DND-41 (cell line): ENCODE results near the gene BTBD18.

ENCODE experiments used
- ATAC-seq: fragments of 200-7000 bp; cut with Tn5 transposase; 3 replicates; pipeline ENCODE4 v1.9.1; 2021; ENCODE audit warnings: low read depth; ENCODE audit not compliant: insufficient read depth
- DNase-seq: peaks from one replicate; pipeline ENCODE4 v3.0.0-alpha.2; 2020
- H2AFZ ChIP-seq: 2 replicates; pipeline ENCODE4 v1.6.0; 2012; ENCODE audit warnings: low read depth, low read length
- H3K27ac ChIP-seq: 2 replicates; pipeline ENCODE4 v1.5.1; 2012; ENCODE audit warnings: low read length, inconsistent platforms
- H3K27me3 ChIP-seq: fragments of 200-600 bp; sonication (generic); 2 replicates; pipeline ENCODE4 v1.6.0; 2012; ENCODE audit warnings: low read length, mild to moderate bottlenecking, inconsistent platforms; ENCODE audit not compliant: insufficient read depth, poor library complexity
- H3K36me3 ChIP-seq: 2 replicates; pipeline ENCODE4 v1.5.1; 2012; ENCODE audit warnings: low read length, inconsistent platforms; ENCODE audit not compliant: insufficient read depth
- H3K4me1 ChIP-seq: 2 replicates; pipeline ENCODE4 v1.5.1; 2012; ENCODE audit warnings: mild to moderate bottlenecking, low read length; ENCODE audit not compliant: insufficient read depth
- H3K4me2 ChIP-seq: 2 replicates; pipeline ENCODE4 v1.6.0; 2012; ENCODE audit warnings: mild to moderate bottlenecking, moderate library complexity, low read length, inconsistent platforms; ENCODE audit not compliant: insufficient read depth
- H3K4me3 ChIP-seq, 2 experiments: fragments of 200-600 bp in 1 of 2; shearing (Covaris generic) in 1 of 2; 2 replicates each; pipeline ENCODE4 v1.5.1; 2012 to 2016; ENCODE audit warnings: inconsistent platforms in 2 of 2, low read length in 2 of 2, mild to moderate bottlenecking in 2 of 2, low read depth in 1 of 2, moderate library complexity in 1 of 2
- H3K79me2 ChIP-seq: 2 replicates; pipeline ENCODE4 v1.6.0; 2012; ENCODE audit warnings: low read length, inconsistent platforms; ENCODE audit not compliant: insufficient read depth
- H3K9ac ChIP-seq: 2 replicates; pipeline ENCODE4 v1.6.0; 2012; ENCODE audit warnings: low read depth, mild to moderate bottlenecking, inconsistent platforms, low read length, moderate library complexity
- H3K9me3 ChIP-seq: 2 replicates; pipeline ENCODE4 v1.5.1; 2012; ENCODE audit warnings: low read length, moderate library complexity, mild to moderate bottlenecking, inconsistent platforms; ENCODE audit not compliant: insufficient read depth, severe bottlenecking
- H4K20me1 ChIP-seq: 2 replicates; pipeline ENCODE4 v1.6.0; 2012; ENCODE audit warnings: low read length; ENCODE audit not compliant: insufficient read depth
- CTCF ChIP-seq: IDR thresholded peaks from 2 replicates; pipeline ENCODE4 v1.5.1; 2012; ENCODE audit warnings: borderline replicate concordance, low read length, moderate library complexity, mild to moderate bottlenecking; ENCODE audit not compliant: poor library complexity, severe bottlenecking; ENCODE audit errors: extremely low read depth
- EZH2 ChIP-seq: IDR thresholded peaks from 3 replicates; pipeline ENCODE4 v1.6.1; 2012; ENCODE audit warnings: borderline replicate concordance, low read depth, mild to moderate bottlenecking, moderate library complexity, low read length, inconsistent platforms; ENCODE audit not compliant: severe bottlenecking

BTBD18 gene

GRCh38 chr11:57787920-57788702 lies 36.5 kb upstream of the BTBD18 start:
- H2AFZ ChIP-seq: peak overlapping the region; percentile 38; the same call in 1 of the 2 replicates
- ATAC-seq (peak; percentile 77), DNase-seq (peak; percentile 80)
- no peaks in the 10 kb centered on the region for H4K20me1 ChIP-seq
- no peaks in the 10 kb centered on the region for H3K36me3 ChIP-seq
- peaks cover 21% of the 10 kb centered on the region; the same call in 1 of the 2 replicates for H3K79me2 ChIP-seq
- peak overlapping the region; percentile 18; the same call in 1 of the 2 replicates for H3K4me2 ChIP-seq
- peaks cover 69% of the 10 kb centered on the region for H3K4me1 ChIP-seq
- H3K9me3 ChIP-seq: no peaks in the 10 kb centered on the region
- H3K27ac ChIP-seq: peak overlapping the region; percentile 86
- H3K9ac ChIP-seq: peak overlapping the region; percentile 15; the same call in 1 of the 2 replicates
- TF ChIP-seq EZH2: no peak
- no peak for TF ChIP-seq CTCF
- peak overlapping the region in 1 of 2 experiments; percentile 9; a peak in 1 of 4 replicates for H3K4me3 ChIP-seq
- H3K27me3 ChIP-seq: no peaks in the 10 kb centered on the region

GRCh38 chr11:57787006-57787604 lies 35.5 kb upstream of the BTBD18 start:
- 0 out of 2 replicates have a peak overlapping the region, but pooled peaks have one; percentile 18 for H3K4me2 ChIP-seq
- no peaks in the 10 kb centered on the region for H3K36me3 ChIP-seq
- DNase-seq (no peak), ATAC-seq (no peak)
- H3K4me3 ChIP-seq: no peak overlapping the region
- H2AFZ ChIP-seq: peak overlapping the region; percentile 11; the same call in 1 of the 2 replicates
- no peaks in the 10 kb centered on the region for H4K20me1 ChIP-seq
- TF ChIP-seq EZH2 (no peak), CTCF (no peak)
- H3K27ac ChIP-seq: peak overlapping the region; percentile 86
- peaks cover 59% of the 10 kb centered on the region for H3K4me1 ChIP-seq
- H3K9me3 ChIP-seq: no peaks in the 10 kb centered on the region
- H3K9ac ChIP-seq: 0 out of 2 replicates have a peak overlapping the region, but pooled peaks have one; percentile 15
- peaks cover 21% of the 10 kb centered on the region; the same call in 1 of the 2 replicates for H3K79me2 ChIP-seq
- no peaks in the 10 kb centered on the region for H3K27me3 ChIP-seq

GRCh38 chr11:57786436-57786835 lies 34.8 kb upstream of the BTBD18 start:
- Histone ChIP-seq H3K4me2 (no peak overlapping the region), H3K79me2 (peaks cover 25% of the 10 kb centered on the region; the same call in 1 of the 2 replicates), H2AFZ (no peak overlapping the region), H3K9me3 (no peaks in the 10 kb centered on the region), H3K36me3 (no peaks in the 10 kb centered on the region), H3K4me3 (no peak overlapping the region), H4K20me1 (no peaks in the 10 kb centered on the region), H3K27me3 (no peaks in the 10 kb centered on the region), H3K9ac (no peak overlapping the region), H3K27ac (peak overlapping the region; percentile 86), H3K4me1 (peaks cover 52% of the 10 kb centered on the region)
- TF ChIP-seq CTCF (no peak), EZH2 (no peak)
- ATAC-seq: no peak
- no peak for DNase-seq
